Adrenal gland (tissue), 12 donors: ENCODE results near the gene NKAIN2. TPM values are rescaled to one million over a fixed set of nuclear protein-coding genes. Genes with fewer than 3 reads are reported as not detected.

Experiments used
- DNase-seq, 7 donors: peaks; one replicate each; pipeline ENCODE4 v3.0.0-alpha.2; 2019 to 2020
- H3K27ac ChIP-seq, 5 donors: fragments of 200-600 bp; sonication (generic) in 4 of 5; 1 replicate in 3 of 5; 2 replicates in 2 of 5; pipeline versions ENCODE4 v1.5.1 to v1.8.0; 2016 to 2020; ENCODE audit warnings: mild to moderate bottlenecking in 1 of 5
- H3K27me3 ChIP-seq: fragments of 200-600 bp; 2 replicates; pipeline ENCODE4 v1.8.0; 2021
- H3K36me3 ChIP-seq, 2 donors: fragments of 200-600 bp; replicated peaks in 1 of 2; 1 replicate in 1 of 2; 2 replicates in 1 of 2; pipeline versions ENCODE4 v1.5.1 to v1.8.0; 2018 to 2022
- H3K4me1 ChIP-seq, 2 donors: fragments of 200-600 bp; replicated peaks in 1 of 2; 1 replicate in 1 of 2; 2 replicates in 1 of 2; pipeline versions ENCODE4 v1.5.1 to v1.8.0; 2018 to 2021
- H3K4me3 ChIP-seq, 4 donors: fragments of 200-600 bp; sonication (generic) in 3 of 4; one replicate each; pipeline ENCODE4 v1.5.1; 2016 to 2018
- H3K9me3 ChIP-seq, 3 donors: fragments of 200-600 bp; sonication (generic) in 1 of 3; replicated peaks in 1 of 3; 1 replicate in 2 of 3; 2 replicates in 1 of 3; pipeline versions ENCODE4 v1.5.1 to v1.8.0; 2016 to 2021
- CTCF ChIP-seq, 6 experiments: fragments of 450-650 bp in 4 of 6; fragments of 200-600 bp in 2 of 6; sonication (generic) in 1 of 6; IDR thresholded peaks; 1 replicate in 5 of 6; 2 replicates in 1 of 6; pipeline versions ENCODE4 v1.5.1 to v1.8.0; 2016 to 2021; ENCODE audit warnings: antibody characterized with exemption in 6 of 6, mild to moderate bottlenecking in 2 of 6, moderate library complexity in 1 of 6
- POLR2A ChIP-seq, 2 donors: fragments of 450-650 bp; IDR thresholded peaks; one replicate each; pipeline ENCODE4 v1.6.1; 2017; ENCODE audit warnings: antibody characterized with exemption in 2 of 2, mild to moderate bottlenecking in 2 of 2, moderate library complexity in 1 of 2
- WGBS, 4 donors: extraction: QIAGEN DNeasy Blood & Tissue Kit in 2 of 4; methylation state at CpG; one replicate each; pipeline versions ENCODE4 v1.1.5 to v1.1.7; 2013 to 2017; 5-methylcytosine and 5-hydroxymethylcytosine counted together
- intact Hi-C, 2 donors: fragments of 100-400 bp; cut with DNase I; formaldehyde crosslinking; loops; one replicate each; pipeline versions ENCODE4 v1.14.1 to v1.15.0; 2022 to 2023
- polyA plus RNA-seq, 3 donors: library from polyadenylated mRNA; stranded (reverse); fragments of 200-250 nt in 2 of 3; fragments of 350-450 nt in 1 of 3; fragmentation: Illumina TruSeq in 1 of 3; extraction: RNeasy Lipid Tissue Mini Kit (QIAGEN cat#74804) in 1 of 3; gene quantifications; one replicate each; pipeline ENCODE4 v1.2.3, GENCODE V29; 2013 to 2014
- total RNA-seq, 9 donors: library from RNA; depleted of rRNA in 4 of 9; stranded (reverse); fragments of >200 nt in 4 of 9; fragments of 120-200 nt in 1 of 9; fragmentation: NEBNext Ultra II Directional in 1 of 9; extraction: Animal tissue kit (Norgen Biotek cat#: 25700) in 1 of 9; gene quantifications; one replicate each; pipeline versions ENCODE4 v1.1.0 to v1.2.4, GENCODE V29; 2013 to 2023
- donor health status: healthy with polysubstance abuse.
- donor health status: Bipolar disorder and iron deficiency.
- donor health status: DM: yes; HTN: yes; CAD: no.
- donor health status: DM: no; HTN: no; CAD: no.
- donor health status: DM: no; HTN: no; CAD: no.
- donor health status: DM: yes; HTN: yes; CAD: no.

The NKAIN2 gene
- total and polyA plus RNA-seq, 12 donors, result under 0.01 to 0.61 (median 0.23) TPM; not detected in 3

GRCh38 chr6:123997223-123997622 lies 193.6 kb downstream of the NKAIN2 start:
- WGBS, 4 donors, result 35 to 42% (median 41%) methylated on average over 3 of the region's 3 CpGs
- DNase-seq, result no peak
- intact Hi-C loops, result no loop called here
- no peak overlapping the region for H3K27ac ChIP-seq
- H3K9me3 ChIP-seq, result no peaks in the 10 kb centered on the region
- TF ChIP-seq POLR2A (IDR thresholded peaks at IDR 0.05) (no peak), CTCF (IDR thresholded peaks at IDR 0.05) (no peak)
- no peaks in the 10 kb centered on the region for H3K36me3 ChIP-seq
- no peaks in the 10 kb centered on the region for H3K4me1 ChIP-seq
- H3K27me3 ChIP-seq, result no peaks in the 10 kb centered on the region
- H3K4me3 ChIP-seq, result no peak overlapping the region

GRCh38 chr6:124002377-124003081 lies 198.9 kb downstream of the NKAIN2 start:
- H3K4me3 ChIP-seq, result no peak overlapping the region
- H3K27ac ChIP-seq, result no peak overlapping the region
- H3K4me1 ChIP-seq, result no peaks in the 10 kb centered on the region
- no peak for DNase-seq
- TF ChIP-seq CTCF (IDR thresholded peaks at IDR 0.05) (no peak), POLR2A (IDR thresholded peaks at IDR 0.05) (no peak)
- no peaks in the 10 kb centered on the region for H3K9me3 ChIP-seq
- WGBS, 4 donors, result 58 to 75% (median 64%) methylated on average over 4 of the region's 4 CpGs
- no peaks in the 10 kb centered on the region for H3K36me3 ChIP-seq
- intact Hi-C loops, result no loop called here
- H3K27me3 ChIP-seq, result no peaks in the 10 kb centered on the region

GRCh38 chr6:124007266-124007665 lies 203.6 kb downstream of the NKAIN2 start:
- Histone ChIP-seq H3K4me1 (no peaks in the 10 kb centered on the region), H3K27me3 (no peaks in the 10 kb centered on the region), H3K27ac (no peak overlapping the region), H3K36me3 (no peaks in the 10 kb centered on the region), H3K4me3 (no peak overlapping the region), H3K9me3 (no peaks in the 10 kb centered on the region)
- intact Hi-C loops, result no loop called here
- DNase-seq, result no peak
- no peak for TF ChIP-seq CTCF (IDR thresholded peaks at IDR 0.05)
- no peak for TF ChIP-seq POLR2A (IDR thresholded peaks at IDR 0.05)

GRCh38 chr6:124008000-124008987 lies 204.6 kb downstream of the NKAIN2 start:
- Histone ChIP-seq H3K27ac (no peak overlapping the region), H3K4me3 (no peak overlapping the region), H3K36me3 (no peaks in the 10 kb centered on the region), H3K9me3 (no peaks in the 10 kb centered on the region), H3K4me1 (no peaks in the 10 kb centered on the region), H3K27me3 (no peaks in the 10 kb centered on the region)
- DNase-seq, result no peak
- no peak for TF ChIP-seq CTCF (IDR thresholded peaks at IDR 0.05)
- TF ChIP-seq POLR2A (IDR thresholded peaks at IDR 0.05), result no peak
- intact Hi-C loops, result no loop called here
- 43 to 50% (median 44%) methylated on average over 10 of the region's 10 CpGs for WGBS, 4 donors
